Measurements from ENCODE around the gene CENPO.
A peak's percentile ranks its signal among the peaks of the same experiment; 100 is the strongest.
"Not testable (repeated sequence)": the region's sequence is repeated elsewhere in the genome, so short reads cannot be mapped to it uniquely, and the experiment has no call there.

The CENPO gene

GRCh38 chr2:24824071-24824588 is 30.9 kb downstream of the CENPO start:
- DNase-seq: no peak

- DNase-seq: no peak
Observed at GRCh38 chr2:24824966-24825882, 32.0 kb downstream of the CENPO start.

- DNase-seq: no peak
Observed at GRCh38 chr2:24825883-24826772, 32.9 kb downstream of the CENPO start.

- DNase-seq: no peak
Observed at GRCh38 chr2:24826773-24827145, 33.5 kb downstream of the CENPO start.

GRCh38 chr2:24827321-24828237 is 34.4 kb downstream of the CENPO start:
- DNase-seq: peak in 49 of 51 donors; percentile 19 to 89 (median 68)

- DNase-seq: no peak
Observed at GRCh38 chr2:24828238-24828996, 35.2 kb downstream of the CENPO start.

GRCh38 chr2:24830351-24830750 is 37.1 kb downstream of the CENPO start:
- peak in 2 of 51 donors; percentile 15 to 17 for DNase-seq

- no peak for DNase-seq
Observed at GRCh38 chr2:24830786-24831185, 37.6 kb downstream of the CENPO start.

- DNase-seq: no peak
Observed at GRCh38 chr2:24831221-24832072, 38.2 kb downstream of the CENPO start.

- peak in 46 of 51 donors; percentile 12 to 94 (median 70) for DNase-seq
Observed at GRCh38 chr2:24832073-24832461, 38.8 kb downstream of the CENPO start.

- no peak for DNase-seq
Observed at GRCh38 chr2:24832521-24832920, 39.3 kb downstream of the CENPO start.

- DNase-seq: no peak
Observed at GRCh38 chr2:24832931-24833701, 39.9 kb downstream of the CENPO start.

GRCh38 chr2:24833821-24834732 is 40.9 kb downstream of the CENPO start:
- DNase-seq: no peak

- no peak for DNase-seq
Observed at GRCh38 chr2:24834733-24835395, 41.6 kb downstream of the CENPO start.

- not testable (repeated sequence) for DNase-seq
Observed at GRCh38 chr2:24835411-24835810, 42.2 kb downstream of the CENPO start.

- no peak for DNase-seq
Observed at GRCh38 chr2:24836206-24836605, 43.0 kb downstream of the CENPO start.

GRCh38 chr2:24836706-24837105 is 43.5 kb downstream of the CENPO start:
- no peak for DNase-seq
